ENCODE measurements around the gene PRODH. TPM values are rescaled to one million over a fixed set of nuclear protein-coding genes. Genes with fewer than 3 reads are reported as not detected.
"Not testable (repeated sequence)": the region's sequence is repeated elsewhere in the genome, so short reads cannot be mapped to it uniquely, and the experiment has no call there.

The PRODH gene
- total and polyA plus RNA-seq, 5 donors: 0.75 to 9.7 (median 3.1) TPM

GRCh38 chr22:18974477-18975180 is 38.5 kb upstream of the PRODH start:
- H3K4me3 ChIP-seq (ENCODE audit: low read length): no peak overlapping the region
- no peaks in the 10 kb centered on the region for H3K27me3 ChIP-seq (ENCODE audit: control insufficient read depth, insufficient read depth)
- DNase-seq: peak in 1 of 3 donors; percentile 13
- no peaks in the 10 kb centered on the region for H3K4me1 ChIP-seq (ENCODE audit: control insufficient read depth, insufficient read depth, low read length)
- intact Hi-C loops (cut with DNase I): no loop called here
- no peak overlapping the region for H3K27ac ChIP-seq (ENCODE audit: low read length)
- no peak for ATAC-seq
- WGBS: 82% methylated on average over 18 of the region's 18 CpGs
- no peaks in the 10 kb centered on the region for H3K9me3 ChIP-seq (ENCODE audit: control insufficient read depth, low read length)

- no peak overlapping the region for H3K27ac ChIP-seq (ENCODE audit: low read length)
- DNase-seq (peak in 1 of 3 donors; percentile 0), ATAC-seq (no peak)
- no peaks in the 10 kb centered on the region for H3K4me1 ChIP-seq (ENCODE audit: control insufficient read depth, insufficient read depth, low read length)
- no peak overlapping the region for H3K4me3 ChIP-seq (ENCODE audit: low read length)
- H3K27me3 ChIP-seq (ENCODE audit: control insufficient read depth, insufficient read depth): no peaks in the 10 kb centered on the region
- H3K9me3 ChIP-seq (ENCODE audit: control insufficient read depth, low read length): no peaks in the 10 kb centered on the region
- intact Hi-C loops (cut with DNase I): no loop called here
- WGBS: 67% methylated on average over 18 of the region's 18 CpGs
These were observed 37.4 kb upstream of the PRODH start for GRCh38 chr22:18973264-18974031.

GRCh38 chr22:18972591-18972990 is 36.5 kb upstream of the PRODH start:
- H3K27ac ChIP-seq (ENCODE audit: low read length); H3K4me1 ChIP-seq (ENCODE audit: control insufficient read depth, insufficient read depth, low read length); ATAC-seq; H3K9me3 ChIP-seq (ENCODE audit: control insufficient read depth, low read length); H3K4me3 ChIP-seq (ENCODE audit: low read length); H3K27me3 ChIP-seq (ENCODE audit: control insufficient read depth, insufficient read depth); intact Hi-C loops (cut with DNase I): not testable (repeated sequence)
- DNase-seq: peak in 1 of 3 donors; percentile 2
- WGBS: 88% methylated on average over 8 of the region's 8 CpGs

- ATAC-seq; H3K4me3 ChIP-seq (ENCODE audit: low read length); H3K27me3 ChIP-seq (ENCODE audit: control insufficient read depth, insufficient read depth); H3K4me1 ChIP-seq (ENCODE audit: control insufficient read depth, insufficient read depth, low read length); H3K27ac ChIP-seq (ENCODE audit: low read length); intact Hi-C loops (cut with DNase I); H3K9me3 ChIP-seq (ENCODE audit: control insufficient read depth, low read length): not testable (repeated sequence)
- 91% methylated on average over 7 of the region's 7 CpGs for WGBS
- peak in 1 of 3 donors; percentile 0 for DNase-seq
These were observed 35.9 kb upstream of the PRODH start for GRCh38 chr22:18972029-18972428.

GRCh38 chr22:18971321-18971751 is 35.2 kb upstream of the PRODH start:
- intact Hi-C loops (cut with DNase I): no loop called here
- no peaks in the 10 kb centered on the region for H3K9me3 ChIP-seq (ENCODE audit: control insufficient read depth, low read length)
- ATAC-seq (no peak), DNase-seq (no peak)
- H3K4me1 ChIP-seq (ENCODE audit: control insufficient read depth, insufficient read depth, low read length): no peaks in the 10 kb centered on the region
- H3K27ac ChIP-seq (ENCODE audit: low read length): no peak overlapping the region
- 63% methylated on average over 19 of the region's 19 CpGs for WGBS
- no peaks in the 10 kb centered on the region for H3K27me3 ChIP-seq (ENCODE audit: control insufficient read depth, insufficient read depth)
- H3K4me3 ChIP-seq (ENCODE audit: low read length): no peak overlapping the region

- ATAC-seq (no peak), DNase-seq (peak in 1 of 3 donors; percentile 10)
- Histone ChIP-seq H3K9me3 (ENCODE audit: control insufficient read depth, low read length) (no peaks in the 10 kb centered on the region), H3K27ac (ENCODE audit: low read length) (no peak overlapping the region), H3K4me1 (ENCODE audit: control insufficient read depth, insufficient read depth, low read length) (no peaks in the 10 kb centered on the region), H3K4me3 (ENCODE audit: low read length) (peak overlapping the region; percentile 58), H3K27me3 (ENCODE audit: control insufficient read depth, insufficient read depth) (no peaks in the 10 kb centered on the region)
- intact Hi-C loops (cut with DNase I): no loop called here
- 2% methylated on average over 28 of the region's 28 CpGs for WGBS
These were observed 34.8 kb upstream of the PRODH start for GRCh38 chr22:18970948-18971315.

- peak; percentile 7 for ATAC-seq
- no peaks in the 10 kb centered on the region for H3K27me3 ChIP-seq (ENCODE audit: control insufficient read depth, insufficient read depth)
- H3K4me1 ChIP-seq (ENCODE audit: control insufficient read depth, insufficient read depth, low read length): no peaks in the 10 kb centered on the region
- H3K4me3 ChIP-seq (ENCODE audit: low read length): peak overlapping the region; percentile 58
- under 1% methylated on average over 94 of the region's 94 CpGs for WGBS
- no peaks in the 10 kb centered on the region for H3K9me3 ChIP-seq (ENCODE audit: control insufficient read depth, low read length)
- no peak overlapping the region for H3K27ac ChIP-seq (ENCODE audit: low read length)
- peak in 1 of 3 donors; percentile 12 for DNase-seq
- intact Hi-C loops (cut with DNase I): no loop called here
These were observed 34.3 kb upstream of the PRODH start for GRCh38 chr22:18970176-18970947.

GRCh38 chr22:18969158-18969942 is 33.3 kb upstream of the PRODH start:
- ATAC-seq; H3K27ac ChIP-seq (ENCODE audit: low read length); intact Hi-C loops (cut with DNase I); H3K4me1 ChIP-seq (ENCODE audit: control insufficient read depth, insufficient read depth, low read length); H3K9me3 ChIP-seq (ENCODE audit: control insufficient read depth, low read length); H3K27me3 ChIP-seq (ENCODE audit: control insufficient read depth, insufficient read depth); H3K4me3 ChIP-seq (ENCODE audit: low read length): not testable (repeated sequence)
- DNase-seq: peak in 1 of 3 donors; percentile 7
- WGBS: 74% methylated on average over 14 of the region's 14 CpGs

- Histone ChIP-seq H3K4me3 (ENCODE audit: low read length) (no peak overlapping the region), H3K27ac (ENCODE audit: low read length) (no peak overlapping the region), H3K27me3 (ENCODE audit: control insufficient read depth, insufficient read depth) (no peaks in the 10 kb centered on the region), H3K4me1 (ENCODE audit: control insufficient read depth, insufficient read depth, low read length) (no peaks in the 10 kb centered on the region), H3K9me3 (ENCODE audit: control insufficient read depth, low read length) (no peaks in the 10 kb centered on the region)
- ATAC-seq: no peak
- peak; percentile 34 to 82 (median 75) for DNase-seq
- intact Hi-C loops (cut with DNase I): no loop called here
- 42% methylated on average over 20 of the region's 20 CpGs for WGBS
These were observed 32.1 kb upstream of the PRODH start for GRCh38 chr22:18968011-18968749.

- intact Hi-C loops (cut with DNase I); H3K27ac ChIP-seq (ENCODE audit: low read length); DNase-seq; H3K27me3 ChIP-seq (ENCODE audit: control insufficient read depth, insufficient read depth); H3K4me1 ChIP-seq (ENCODE audit: control insufficient read depth, insufficient read depth, low read length); H3K9me3 ChIP-seq (ENCODE audit: control insufficient read depth, low read length); H3K4me3 ChIP-seq (ENCODE audit: low read length): not testable (repeated sequence)
- peak; percentile 22 to 45 for ATAC-seq
- WGBS: 57% methylated on average over 14 of the region's 14 CpGs
These were observed 31.4 kb upstream of the PRODH start for GRCh38 chr22:18967391-18968010.

All from right cardiac atrium (tissue), 5 donors.